GM21717 (cell line): ENCODE results near the gene IQGAP2.

Experiments used
- ATAC-seq: cut with Tn5 transposase; IDR thresholded peaks from one replicate; pipeline ENCODE4 v1.9.1; 2021; ENCODE audit warnings: mild to moderate bottlenecking, moderate library complexity; ENCODE audit not compliant: unreplicated experiment

Gene IQGAP2

DNA sequence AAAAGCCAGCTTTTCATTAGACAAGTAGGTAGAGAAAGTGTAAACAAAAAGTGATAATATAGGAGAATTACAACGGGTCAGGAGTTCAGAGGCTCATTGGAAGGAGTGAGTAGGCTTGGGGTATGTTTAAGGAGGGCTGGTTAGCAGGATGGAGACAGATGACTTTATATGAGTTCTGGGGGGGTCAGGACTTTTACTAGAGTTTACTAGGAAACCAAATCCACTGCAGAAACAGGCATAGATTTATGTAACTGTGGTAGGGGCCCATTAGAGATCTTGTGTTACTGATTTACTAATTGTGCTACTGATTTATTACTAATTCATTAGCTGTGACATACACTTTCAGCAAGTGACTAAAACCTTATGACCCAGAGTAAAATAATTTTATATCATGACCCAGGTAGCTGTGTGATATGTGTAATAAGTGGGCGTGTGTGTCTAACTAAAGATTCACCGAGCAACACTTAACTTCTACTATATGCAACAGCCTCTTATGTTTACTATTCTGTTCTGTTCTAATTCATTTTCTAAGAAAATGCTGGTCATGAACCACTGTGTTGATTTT, 73.5 kb downstream of the IQGAP2 start:
- ATAC-seq, result no peak

DNA sequence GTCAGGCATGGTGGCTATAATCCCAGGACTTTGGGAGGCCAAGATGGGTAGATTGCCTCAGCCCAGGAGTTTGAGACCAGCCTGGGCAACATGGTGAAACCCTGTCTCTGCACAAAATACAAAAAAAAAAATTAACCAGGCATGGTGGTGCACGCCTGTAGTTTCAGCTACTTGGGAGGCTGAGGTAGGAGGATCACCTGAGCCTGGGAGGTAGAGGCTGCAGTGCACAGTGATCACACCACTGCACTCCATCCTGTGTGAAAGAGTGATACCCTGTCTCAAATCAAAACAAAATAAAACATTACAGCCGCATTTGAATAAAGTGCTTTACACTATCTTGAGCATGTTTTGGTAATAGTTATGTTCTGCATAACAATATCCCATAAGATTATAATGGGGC, 74.0 kb downstream of the IQGAP2 start:
- no peak for ATAC-seq

DNA sequence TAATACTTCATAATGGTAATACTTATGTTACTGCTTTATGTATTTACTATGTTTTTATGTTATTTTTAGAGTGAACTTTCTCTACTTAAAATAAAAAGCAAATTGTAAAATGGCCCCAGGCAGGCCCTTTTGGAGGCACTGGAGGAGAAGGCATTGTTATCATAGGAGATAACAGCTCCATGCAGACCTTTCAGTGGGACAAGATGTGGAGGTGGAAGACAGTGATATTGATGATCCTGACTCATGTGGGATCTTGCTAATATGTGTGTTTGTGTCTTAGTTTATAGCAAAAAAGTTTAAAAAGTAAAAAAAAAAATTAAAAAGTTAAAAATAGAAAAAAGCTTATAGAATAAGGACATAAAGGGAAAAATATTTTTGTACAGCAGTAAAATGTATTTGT, 74.5 kb downstream of the IQGAP2 start:
- ATAC-seq, result no peak

DNA sequence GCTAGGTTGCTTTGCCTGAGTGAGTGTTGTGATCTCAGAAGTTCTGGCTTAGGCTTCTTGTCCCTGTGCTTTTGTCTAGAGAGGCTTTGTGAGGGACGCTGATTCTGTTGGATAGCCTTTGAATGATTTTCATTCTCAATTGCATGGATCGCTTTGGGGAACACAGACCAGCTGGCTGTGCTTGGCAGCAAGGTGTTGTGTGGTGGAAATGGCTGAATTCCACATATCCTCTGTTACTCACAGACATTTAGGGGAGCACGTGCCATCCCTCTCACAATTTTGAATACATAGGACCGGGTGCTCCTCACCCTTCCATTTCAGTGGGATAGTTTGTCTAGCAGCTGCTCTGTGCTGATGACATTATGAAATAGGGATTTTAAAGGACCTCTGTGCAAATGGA, 76.2 kb downstream of the IQGAP2 start:
- no peak for ATAC-seq

DNA sequence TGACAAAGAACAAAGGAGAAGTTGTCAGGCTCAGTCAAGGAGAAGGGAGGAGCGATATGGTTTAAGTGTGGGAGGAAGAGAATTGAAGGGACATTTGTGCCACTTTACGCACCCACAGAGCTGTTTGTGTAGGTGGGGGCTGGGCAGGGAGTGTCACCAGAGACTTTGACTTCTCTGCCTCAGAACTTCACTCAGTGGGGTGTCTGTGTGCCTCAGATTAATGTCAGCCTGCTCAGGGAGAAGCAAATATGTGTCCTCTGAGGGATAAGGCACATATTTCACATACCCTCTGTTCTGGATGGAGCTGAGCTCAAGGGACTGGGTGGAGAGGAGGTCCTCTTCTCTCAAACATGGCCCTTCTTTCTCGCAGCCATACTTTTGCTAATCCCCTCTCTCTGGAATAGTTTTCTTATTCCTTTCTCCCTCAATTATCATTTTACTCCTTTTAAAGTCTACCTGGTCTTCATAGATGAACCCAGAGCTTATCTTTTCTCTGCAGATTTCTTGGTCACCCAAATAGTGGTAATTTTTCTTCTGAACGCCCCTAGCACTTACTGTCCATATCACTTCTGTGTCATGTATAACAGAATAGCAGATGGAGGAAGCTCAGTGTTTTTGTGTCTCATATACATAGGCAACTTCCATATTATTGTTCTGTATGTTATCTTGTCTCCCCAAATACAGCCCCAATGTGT, 77.0 kb downstream of the IQGAP2 start:
- ATAC-seq, result no peak

DNA sequence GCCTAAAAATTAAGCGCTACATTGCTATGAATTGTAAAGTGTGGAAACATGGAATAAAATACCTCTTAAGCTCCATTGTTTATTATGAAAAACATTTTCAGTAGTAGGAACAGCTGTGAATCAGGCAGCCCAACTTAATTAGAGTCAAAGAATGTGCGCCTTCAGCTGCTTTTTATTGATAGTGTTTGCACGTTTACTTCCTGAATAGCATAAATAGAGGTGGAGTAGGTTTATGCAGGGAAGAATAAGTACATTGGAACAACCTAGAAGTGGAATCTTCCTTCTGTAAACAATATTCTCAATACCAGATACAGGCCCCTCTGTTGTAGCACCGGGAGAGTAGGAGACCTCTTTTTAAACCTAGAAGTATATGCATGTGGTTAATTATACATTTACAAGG, 79.9 kb downstream of the IQGAP2 start:
- ATAC-seq, result no peak

DNA sequence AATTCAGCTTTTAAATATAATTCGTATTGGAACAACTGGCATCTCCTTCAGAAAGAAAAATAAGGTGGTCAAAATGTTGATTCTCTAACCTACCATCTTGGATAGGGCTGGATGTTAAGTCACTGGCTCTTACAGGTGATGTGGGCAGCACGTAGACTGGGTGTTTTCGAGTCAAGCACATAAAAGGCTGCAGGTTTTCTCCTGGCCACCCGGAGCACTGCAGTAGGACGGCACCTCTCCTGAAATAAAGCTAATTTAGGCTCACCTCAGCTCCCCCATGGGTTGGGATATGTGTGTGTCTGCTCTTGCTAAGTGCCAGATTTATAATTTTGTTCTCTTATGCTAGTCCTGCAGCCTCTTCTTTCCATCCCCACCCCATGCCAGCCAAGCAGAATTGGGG, 80.3 kb downstream of the IQGAP2 start:
- ATAC-seq, result no peak

DNA sequence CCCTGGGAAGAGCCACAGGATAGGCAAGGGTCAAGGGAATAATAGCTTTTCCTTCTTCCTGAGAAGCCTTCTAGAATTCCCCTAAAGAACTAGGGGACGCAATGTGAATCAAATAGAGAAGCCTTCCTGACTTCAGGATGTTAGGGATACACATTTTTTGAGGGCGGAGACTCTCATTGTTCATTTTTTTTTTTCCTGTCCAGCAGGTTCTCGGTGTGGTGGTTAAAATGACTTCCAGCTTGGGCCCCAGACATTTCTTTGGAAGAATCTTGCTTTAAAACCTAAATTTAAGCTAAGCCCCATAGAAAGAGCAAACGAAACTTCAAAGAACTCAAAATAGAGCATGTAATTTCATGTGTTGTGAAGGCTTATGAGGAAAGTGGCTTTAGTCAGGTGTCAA, 80.8 kb downstream of the IQGAP2 start:
- ATAC-seq, result no peak

DNA sequence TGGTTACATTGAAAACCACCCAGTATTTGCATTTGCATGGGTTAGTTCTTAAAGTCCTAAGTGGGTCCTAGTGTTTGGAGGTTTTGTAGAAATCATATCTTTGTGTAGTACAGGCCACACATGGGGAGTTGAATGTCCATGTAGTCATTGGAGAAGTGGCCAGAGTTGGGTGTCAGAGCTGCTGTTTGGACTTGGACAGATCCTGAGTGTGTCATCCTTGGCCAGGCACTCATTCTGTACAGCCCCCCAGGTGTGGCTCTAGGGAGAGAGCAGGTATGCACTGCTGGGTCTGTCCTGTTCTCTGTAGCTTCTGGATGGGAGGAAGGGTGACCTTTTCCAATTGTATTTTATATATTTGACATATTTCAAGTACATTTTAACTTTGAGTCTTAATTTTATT, 82.4 kb downstream of the IQGAP2 start:
- no peak for ATAC-seq

DNA sequence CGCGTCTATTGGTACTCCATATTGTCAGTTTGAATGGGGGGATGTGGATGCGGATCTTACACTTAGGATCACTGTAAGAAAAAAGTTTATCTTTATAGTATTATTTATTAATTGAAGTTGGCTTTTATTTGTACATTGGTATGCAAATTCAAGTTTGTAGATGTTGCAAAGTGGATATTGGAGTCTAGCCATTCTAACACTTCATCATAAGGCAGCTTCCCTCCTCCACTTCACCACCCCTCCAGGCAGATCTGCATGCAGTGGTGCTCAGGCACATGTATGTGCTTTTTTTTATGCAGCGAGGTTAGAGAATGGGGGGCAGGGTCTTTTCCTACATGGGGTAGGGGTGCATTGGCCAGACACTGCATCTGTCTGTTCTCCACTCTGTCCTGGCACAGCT, 84.3 kb downstream of the IQGAP2 start:
- no peak for ATAC-seq

DNA sequence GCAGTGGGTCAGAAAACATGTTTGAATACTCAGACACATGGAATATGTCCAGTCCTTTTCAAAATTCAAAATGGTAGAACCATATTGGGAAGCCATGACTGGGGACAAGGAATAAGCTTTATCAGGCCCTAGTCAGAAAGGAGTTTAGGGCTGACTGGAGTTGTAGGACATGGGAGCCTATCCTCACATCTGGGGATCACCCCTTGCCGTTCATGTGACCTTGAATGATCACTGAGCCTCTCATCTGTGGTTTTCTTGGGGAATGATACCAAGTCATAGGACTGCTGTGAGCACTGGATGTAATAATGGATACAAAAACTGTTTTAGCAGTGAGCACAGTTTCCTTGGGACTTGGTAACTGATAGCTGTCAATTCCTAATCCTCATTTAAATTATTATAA, 84.7 kb downstream of the IQGAP2 start:
- no peak for ATAC-seq

DNA sequence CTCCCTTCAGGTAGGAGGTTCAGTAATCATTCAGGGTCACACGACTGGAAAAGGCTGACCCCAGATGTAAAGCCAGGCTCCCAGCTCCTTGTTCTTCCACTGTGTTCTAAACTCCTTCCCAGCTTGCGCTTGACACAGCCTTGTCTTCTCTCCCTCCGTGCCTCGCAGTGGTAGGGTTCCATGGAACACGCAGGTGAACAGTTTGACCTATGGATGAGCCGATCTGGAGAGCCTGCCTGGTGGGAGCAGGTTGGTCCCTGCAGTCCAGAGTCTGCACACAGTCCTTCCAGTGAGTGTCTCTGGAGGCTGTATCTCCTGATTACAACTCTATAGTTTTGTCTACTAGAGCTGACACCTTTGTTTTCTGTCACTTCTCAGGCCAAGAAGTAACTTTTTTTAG, 85.9 kb downstream of the IQGAP2 start:
- no peak for ATAC-seq

DNA sequence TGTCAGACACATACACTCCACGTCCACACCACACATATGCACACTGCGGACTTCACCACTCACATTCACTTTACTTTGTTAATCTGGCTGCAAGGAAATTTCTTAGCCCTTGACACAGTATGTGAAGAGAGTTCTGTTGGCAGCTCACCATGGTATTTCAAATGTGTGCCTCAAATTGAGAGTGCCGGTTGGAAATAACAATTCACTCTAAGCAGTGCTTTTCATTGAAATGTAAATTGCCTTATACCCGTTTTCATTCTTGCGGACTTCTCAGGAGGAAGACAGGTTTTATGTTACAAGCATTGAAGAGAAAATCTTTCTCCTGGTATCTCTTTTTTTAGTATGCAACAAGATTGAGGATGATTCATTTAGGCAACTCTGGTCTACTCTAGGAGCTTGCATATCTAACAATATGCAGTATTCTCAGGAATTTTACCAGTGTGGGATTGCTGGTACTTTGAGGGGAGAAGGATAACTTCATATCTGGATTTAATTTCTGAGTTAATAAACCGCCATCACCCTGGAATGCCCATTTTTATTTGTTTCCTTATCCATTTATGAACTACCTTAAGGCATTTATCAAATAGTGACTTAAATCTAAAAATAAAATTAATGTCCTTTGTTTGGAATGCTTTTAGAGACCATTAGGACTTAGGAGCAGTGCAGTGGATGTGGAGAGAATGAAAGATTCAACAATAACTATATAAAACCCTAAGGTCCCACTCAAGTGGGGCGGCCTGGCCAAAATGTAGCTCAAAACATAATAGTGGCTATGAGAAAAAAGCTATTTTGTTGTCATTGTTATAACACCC, 87.0 kb downstream of the IQGAP2 start:
- no peak for ATAC-seq

DNA sequence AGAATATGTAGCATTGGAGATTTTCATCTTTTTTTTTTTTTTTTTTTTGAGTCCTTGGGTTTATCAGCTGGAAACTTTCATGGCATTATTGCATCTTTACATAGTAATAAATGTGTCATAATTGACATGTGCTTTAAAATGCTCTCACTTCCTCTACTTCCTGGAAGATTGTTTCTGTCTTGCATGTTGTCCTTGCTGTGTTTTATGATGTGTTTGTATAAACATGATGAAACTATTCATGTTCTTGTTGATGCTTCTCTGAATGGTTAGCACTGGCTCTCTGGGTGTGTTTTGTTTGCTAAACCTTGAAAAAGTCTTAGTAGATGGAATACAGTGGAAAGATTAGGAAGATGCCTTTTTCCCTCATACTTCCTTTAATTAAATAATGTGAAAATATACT, 87.9 kb downstream of the IQGAP2 start:
- no peak for ATAC-seq

DNA sequence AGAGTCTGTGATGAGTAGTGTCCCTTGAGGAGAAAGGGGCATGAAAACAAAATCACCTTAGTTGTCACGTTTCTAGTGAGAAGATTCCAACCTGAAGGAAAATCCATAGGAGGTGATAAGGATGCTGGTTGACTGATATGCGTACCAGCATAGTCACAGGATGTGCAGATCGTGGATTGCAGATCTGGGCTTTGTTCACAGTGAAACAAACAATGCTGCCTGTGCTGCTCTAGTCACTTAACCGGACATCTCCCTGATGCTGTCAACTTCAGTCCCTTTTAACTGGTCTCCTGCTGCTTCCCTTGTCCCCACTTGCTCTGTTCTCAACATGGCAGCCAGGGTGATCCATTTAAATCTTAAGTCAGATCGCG, 89.7 kb downstream of the IQGAP2 start:
- no peak for ATAC-seq

DNA sequence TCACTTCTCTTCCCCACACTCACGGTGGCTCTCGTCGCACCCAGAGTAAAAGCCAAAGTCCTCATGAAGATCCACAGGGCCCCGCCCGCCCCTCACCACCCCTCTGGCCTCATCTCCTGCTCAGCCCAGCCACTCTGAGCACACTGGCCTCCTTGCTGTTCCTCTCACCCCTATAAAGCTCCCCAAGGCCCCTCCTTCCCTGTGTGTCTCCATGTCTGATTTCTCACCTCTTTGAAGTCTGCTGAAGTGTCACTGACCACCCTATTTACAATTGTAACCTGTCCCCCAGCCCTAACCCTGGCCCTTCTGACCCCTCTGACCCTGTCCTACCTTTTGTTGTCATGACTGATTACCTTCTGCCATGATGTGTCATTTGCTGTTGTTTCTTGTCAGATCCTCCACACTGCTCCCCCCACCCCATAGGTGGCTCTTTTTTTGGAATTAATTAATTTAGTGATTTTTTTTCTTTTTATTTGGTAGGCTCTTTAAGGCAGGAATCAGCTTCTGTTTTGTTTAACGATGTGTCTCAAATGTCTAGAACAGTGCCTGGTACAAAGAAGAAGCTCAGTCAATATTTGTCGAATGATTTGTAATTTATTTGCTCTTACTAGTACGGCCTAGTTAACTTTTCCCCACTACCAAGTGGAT, 90.2 kb downstream of the IQGAP2 start:
- no peak for ATAC-seq

DNA sequence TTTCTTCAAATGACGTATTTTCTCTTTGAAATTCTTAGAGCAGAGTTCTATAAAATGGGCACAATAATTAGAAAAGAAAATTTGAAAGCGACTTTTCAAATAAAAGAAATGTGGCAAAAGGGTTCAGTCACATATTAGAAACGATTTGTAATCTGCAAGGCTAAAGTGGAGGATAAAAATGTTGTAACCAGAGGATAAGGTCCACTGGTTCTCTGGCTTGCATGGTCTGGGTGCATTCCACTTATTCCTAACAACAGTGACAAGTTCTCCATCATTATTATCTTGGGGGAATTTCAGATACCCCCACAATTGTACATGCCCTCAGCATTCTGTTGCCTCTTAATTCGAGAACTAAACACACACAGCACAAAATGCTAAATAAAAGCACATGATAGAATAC, 91.1 kb downstream of the IQGAP2 start:
- ATAC-seq, result no peak

DNA sequence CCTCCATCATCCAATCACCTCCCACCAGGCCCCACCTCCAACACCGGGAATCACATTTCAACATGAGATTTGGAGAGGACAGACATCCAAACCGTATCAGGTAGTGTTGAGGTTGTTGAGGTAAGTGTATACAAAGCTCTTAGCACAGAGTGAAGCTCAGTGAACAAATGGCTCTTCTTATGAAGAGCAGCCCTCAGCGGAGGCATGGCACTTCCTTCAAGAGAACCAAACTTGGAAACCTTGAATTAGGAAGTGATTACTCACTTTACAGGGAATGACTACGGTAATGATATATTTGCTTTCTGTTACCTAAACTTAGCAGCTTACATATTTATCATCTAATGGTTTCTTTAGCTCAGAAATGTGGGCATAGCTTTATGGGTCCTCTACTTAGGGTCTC, 92.8 kb downstream of the IQGAP2 start:
- no peak for ATAC-seq

DNA sequence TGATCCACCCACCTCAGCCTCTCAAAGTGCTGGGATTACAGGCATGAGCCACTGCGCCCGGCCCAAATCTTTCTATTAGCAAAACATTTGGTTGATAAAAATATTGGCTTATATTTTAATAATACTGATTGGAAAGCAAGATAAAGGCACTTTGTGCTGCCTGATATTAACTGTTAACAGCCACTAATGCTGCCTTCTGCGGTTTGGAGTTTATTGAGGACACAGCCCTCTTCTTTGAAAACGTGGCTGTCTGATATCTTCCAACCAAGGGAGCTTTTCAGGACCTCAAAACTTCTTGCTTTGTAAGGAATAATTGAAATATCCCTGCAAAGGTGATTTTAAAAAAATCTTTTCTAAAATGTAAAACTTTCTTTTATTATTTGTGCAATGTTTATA, 94.0 kb downstream of the IQGAP2 start:
- no peak for ATAC-seq

DNA sequence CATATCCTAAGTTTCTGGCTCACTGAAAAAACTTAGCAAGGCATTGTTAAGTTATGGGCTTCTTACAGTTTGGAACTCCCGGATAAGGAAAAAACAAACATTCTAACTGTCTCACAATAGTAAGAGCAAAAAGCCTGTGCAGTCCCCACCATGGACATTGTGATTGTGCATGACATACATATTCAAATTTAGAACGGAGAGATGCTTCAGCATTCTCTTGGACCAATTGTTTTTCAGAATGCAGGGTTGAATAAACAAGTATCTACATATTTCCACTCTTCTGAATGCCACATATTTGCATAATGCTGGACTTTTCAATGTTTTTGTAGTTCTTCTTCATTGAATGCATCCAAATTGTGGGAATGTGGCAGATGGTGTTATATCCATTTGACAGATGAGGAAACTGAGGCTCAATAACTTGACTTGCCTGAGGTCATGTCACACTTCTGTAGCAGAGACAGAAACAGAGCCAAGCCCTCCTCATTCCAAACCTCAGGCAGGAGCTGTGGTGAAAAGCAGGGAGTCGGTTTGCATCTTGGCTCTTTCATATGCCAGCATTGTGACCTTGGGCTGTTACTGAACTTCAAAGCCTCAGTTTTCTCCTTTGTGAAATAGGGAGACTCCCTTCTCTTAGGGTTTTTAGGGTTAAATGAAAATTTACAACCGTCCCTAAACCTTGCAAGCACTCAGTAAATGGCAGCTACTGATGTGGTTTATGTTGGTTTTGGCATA, 95.1 kb downstream of the IQGAP2 start:
- ATAC-seq, result no peak

DNA sequence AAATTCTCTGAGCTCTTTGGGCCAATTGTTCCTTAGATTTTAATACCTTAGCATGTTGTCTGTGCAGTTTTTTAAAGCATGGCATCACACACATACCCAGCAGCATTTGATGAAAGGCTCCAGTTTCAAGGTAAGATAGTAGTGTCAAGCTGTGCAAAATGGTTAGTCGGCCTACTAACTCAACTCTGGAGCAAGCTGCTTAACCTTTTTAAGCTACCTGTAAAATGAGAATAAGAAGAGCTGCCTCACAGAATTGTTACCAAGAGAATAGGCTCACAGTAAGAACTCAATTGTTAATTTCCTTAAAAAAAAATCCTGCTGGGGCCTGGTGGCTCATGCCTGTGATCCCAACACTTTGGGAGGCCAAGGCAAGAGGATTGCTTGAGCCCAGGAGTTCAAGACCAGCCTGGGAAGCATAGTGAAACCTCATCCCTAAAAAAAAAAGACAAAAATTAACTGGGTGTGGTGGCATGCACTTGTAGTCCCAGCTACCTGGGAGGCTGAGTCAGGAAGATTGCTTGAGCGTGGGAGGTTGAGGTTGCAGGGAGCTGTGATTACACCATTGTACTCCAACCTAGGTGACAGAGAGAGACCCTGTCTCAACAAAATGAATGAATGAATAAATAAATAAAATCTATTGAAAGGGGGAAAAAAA, 96.5 kb downstream of the IQGAP2 start:
- no peak for ATAC-seq
